T-helper 9 cell (primary cell): ENCODE data around the gene IMP3.

Experiments
- DNase-seq: peaks from one replicate; pipeline ENCODE4 v3.0.0-alpha.2; 2020

Gene IMP3

DNA sequence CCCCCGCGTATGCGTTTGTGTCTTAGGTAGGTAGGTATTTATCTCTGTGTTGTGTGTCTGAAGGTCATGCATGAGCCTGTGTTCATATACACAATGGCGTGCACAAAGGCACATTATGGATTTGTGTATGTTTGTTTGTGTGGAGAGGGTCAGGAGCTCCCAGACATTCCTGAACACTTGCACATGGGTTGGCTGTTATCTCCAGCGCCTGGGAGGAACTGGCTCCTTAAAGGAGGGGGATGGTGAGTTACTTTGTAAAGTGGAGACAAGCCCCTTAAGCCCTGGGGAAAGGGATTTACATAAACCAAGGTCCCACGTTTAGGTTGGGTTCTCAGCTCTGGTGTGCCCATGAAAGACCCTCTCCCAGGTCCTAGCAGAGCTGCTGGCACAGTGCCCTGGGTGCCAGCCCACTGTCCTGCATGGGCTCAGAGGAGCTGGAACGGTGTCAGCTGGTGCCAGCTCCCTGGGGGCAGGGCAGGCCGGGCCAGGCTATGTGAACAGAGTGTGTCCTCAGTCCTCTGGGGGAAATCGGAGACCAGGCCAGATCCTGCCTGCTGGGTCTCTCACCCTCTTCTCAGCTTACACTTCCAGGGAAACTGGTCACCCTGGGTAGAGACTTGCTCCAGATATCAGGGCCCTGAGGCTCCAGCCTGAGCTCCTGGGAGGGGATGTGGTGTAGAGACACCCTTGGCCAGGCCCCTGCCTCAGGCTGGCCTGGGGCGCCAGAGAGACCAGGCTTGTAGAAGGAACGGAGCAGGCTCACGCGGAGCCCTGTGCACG, 32.8 kb upstream of the IMP3 start:
- no peak for DNase-seq

DNA sequence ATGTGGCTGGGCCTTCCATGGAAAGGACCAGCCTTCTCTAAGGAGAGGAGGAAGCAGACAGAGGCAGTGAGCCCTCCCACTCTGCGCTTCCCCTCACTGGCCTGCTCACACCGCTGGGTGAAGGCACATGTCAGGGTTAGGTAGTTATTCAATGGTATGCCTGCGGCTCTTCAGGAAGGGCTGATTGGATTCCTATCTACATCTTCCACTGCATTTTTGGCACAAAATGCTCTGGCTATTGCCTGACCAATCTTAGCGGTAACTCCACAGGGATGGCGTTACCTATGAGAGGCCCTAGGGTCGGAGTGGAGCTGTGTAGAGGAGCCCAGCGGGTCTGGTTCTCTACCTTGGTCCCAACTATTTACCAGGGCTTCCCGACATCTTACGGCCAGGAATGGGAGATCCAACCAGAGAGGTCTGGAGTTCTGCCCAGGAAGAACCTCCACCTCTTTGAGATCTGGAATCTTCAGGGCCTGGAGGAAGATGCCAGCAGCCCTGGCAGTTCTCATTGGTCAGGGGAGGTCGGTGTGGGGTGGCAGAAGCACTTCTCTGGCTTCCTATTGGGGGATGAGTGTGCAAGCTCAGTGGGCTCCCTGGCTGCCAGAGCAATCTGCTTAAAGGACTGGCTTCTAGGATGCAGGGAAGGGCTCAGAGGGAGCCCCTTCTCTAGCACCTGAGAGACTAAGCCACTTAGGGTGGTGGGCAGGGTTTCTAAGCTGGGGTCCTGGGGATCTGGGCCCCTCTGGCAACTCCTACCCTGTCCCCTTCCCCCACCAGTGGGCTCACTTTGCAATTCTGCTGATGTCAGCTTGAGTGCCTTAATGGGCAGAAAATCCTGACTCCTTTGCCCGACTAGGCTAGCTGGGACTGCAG, 31.9 kb upstream of the IMP3 start:
- no peak for DNase-seq

DNA sequence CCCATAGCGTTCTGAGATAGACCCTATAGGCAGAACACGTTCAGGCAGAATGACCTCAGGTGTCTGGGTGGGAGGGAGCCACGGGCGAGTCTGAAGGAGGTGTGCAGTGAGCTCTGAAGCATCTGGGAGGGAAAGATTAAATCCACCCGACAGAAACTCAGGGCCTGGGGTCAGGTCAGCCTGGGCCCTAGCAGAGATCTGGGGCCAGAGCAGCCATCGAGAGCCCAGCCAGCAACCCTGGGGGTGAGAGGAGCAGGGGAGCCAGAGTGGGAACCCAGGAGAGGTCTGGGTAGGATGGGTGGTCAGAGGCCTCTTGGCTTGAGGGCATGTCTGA, 29.8 kb upstream of the IMP3 start:
- no peak for DNase-seq

DNA sequence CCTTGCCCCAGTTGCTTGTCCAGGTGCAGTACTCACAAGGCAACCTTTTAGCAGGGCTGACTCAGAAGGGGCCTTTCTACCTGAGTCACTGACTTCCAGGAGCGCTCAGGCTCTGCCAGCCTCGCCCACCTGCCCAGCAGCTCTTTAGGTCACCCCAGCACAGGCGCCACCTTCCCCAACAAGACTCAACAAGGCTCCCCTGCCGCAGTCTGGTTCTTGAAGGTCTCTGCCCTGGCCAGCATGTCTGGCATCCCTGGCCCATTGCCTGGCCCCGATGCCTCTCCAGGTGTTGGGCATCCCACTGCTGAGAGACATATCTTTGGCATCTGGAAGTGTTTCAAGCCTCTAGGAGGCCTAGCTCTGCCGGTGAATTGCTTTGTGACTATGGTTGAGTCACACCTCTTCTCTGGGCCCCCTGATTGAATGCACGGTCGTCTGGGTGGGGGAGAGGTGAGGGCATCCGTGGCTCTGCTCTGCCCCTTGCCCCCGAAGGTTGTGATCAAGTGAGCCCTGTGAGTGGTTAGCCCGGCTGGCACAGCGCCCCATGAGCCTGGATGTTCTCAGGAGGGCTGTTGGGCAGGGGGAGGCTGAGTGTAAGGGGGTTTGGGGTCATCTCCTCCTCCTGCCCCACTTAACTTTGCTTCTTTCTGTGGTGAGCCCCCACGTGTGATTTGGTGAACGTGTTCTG, 29.3 kb upstream of the IMP3 start:
- no peak for DNase-seq

DNA sequence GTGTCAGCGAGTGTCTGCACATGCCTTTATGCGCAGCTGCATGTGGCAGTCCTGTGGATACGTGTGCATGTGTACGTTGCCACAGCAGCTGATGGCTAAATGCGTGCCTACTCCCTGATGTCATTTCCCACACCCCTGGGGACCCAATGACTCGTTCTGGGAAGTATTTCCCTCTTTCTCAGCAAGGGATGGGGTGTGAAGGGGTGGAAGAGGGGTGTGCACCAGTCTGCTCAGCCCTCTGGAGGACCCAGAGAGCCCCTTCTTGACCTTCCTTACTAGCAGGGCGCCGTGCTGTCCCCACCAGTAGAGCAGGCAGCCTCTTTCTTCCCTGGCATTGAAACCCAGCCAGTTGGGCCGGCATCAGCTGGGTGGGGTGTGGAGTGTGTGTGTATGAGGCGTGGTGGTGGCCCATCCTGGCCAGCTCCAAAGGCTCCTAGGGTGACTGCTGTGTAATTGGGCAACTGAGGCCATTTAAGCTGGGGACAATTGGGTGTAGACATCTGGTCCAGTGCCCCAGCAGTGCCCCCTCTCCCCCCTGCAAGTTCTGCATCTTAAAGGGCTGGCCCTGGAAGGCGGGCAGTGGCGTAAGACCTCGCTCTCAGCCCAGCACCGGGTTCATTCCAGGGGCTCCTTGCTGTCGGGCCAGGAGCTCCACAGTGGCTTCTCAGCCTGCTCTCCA, 26.9 kb upstream of the IMP3 start:
- no peak for DNase-seq

DNA sequence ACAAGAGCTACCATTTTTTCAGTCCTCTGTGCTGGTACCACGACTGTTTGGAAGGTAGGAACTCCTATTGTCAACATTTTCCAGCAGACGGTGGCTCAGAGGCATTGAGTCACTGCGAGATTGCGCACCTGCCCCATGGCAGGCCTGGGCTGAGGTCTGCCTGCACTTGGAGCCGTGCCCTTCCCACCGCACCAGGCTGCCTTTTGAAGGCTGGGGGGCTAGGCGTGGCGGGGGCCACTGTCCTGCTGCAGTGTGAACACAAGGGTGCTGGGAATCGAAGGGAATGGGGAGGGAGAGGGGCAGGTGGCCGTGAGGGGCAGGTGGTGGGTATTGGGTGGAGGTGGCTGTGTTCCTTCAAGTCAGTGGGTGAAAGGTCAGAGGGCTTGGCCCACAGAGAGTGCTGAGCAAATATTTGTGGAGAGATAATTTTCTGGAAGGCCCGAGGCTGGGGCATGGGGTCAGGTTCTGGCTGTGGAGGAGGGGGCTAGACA, 24.0 kb upstream of the IMP3 start:
- no peak for DNase-seq

DNA sequence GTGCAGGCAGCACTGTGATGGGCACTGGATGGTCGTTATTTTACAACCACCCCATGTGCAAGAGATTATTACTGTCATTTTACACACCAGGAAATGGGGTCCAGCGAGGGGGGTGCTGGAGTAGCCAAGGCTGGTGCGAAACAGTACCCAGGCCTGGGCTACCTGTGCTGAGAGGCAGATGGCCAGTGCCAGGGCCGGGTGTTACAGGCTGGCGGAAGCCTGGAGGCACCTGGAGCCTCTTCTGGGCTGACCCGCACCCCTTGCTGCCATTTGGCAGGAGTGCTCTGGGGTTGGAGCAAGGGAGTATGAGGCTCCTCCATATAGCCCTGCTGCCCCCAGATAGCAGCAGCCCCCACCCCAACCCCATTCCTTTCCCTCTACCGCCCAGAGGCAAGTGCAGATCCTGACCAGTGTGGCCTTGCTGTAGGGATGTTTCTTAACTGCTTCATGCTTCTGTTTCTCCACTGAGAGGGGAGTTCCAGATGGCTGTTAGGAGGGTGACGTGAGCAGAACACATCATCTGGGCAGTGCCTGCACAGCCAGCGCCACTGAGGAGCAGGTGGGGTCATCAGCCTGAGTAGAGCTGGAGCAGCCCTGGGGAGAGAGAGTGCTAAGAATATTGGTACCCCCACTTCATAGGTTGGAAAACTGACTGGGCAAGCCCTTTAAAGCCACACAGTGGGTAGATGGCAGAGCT, 22.9 kb upstream of the IMP3 start:
- DNase-seq = no peak

DNA sequence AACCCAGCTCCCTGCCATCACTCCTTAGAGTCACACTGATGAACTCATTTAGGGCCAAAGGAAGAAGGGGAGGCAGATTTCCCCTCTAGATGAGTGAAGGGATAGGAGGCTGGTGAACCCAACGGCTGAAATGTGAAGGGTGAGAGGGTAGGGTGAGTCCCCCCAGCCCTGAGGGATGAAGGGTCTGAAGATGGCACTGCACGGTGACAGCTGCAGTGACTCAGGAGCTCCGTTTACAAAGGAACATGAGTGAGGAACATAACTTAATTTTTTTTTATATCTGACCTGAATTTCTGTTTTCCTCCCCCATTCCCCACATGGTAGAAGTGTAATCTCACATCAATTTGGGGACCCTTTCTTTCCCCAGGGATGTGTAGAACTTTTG, 21.7 kb upstream of the IMP3 start:
- DNase-seq = no peak

DNA sequence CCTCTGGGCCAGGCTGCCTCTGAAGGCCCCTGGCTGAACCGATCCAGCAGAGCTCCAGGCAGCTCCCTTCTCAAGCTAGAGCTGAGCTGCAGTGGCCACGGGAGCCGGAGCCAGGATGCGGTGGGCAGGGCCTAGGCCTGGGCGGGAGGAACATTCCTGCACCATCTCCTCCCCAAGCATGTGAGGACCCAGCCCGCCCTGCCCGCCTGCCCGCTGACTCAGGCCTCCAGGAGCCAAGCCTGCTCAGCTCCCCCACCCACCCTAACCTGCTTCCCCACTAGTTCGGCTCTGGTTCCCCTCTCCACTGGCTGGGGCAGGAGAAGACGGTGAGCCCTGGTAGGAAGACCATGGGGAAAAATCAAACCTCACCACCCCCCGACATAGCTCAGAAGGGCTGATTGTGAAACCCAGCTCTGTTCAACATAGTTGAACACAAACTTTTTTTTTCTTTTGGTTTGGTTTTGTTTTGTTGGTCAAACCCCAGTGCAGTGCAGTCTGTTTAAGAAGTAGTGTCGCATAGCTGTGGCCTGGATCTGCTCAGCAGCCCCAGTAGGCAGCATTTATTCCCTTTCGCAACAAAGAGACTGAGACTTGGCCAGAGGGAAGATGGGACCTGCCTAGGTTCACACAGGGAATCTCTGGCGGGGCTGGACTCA, 21.2 kb upstream of the IMP3 start:
- DNase-seq = no peak

DNA sequence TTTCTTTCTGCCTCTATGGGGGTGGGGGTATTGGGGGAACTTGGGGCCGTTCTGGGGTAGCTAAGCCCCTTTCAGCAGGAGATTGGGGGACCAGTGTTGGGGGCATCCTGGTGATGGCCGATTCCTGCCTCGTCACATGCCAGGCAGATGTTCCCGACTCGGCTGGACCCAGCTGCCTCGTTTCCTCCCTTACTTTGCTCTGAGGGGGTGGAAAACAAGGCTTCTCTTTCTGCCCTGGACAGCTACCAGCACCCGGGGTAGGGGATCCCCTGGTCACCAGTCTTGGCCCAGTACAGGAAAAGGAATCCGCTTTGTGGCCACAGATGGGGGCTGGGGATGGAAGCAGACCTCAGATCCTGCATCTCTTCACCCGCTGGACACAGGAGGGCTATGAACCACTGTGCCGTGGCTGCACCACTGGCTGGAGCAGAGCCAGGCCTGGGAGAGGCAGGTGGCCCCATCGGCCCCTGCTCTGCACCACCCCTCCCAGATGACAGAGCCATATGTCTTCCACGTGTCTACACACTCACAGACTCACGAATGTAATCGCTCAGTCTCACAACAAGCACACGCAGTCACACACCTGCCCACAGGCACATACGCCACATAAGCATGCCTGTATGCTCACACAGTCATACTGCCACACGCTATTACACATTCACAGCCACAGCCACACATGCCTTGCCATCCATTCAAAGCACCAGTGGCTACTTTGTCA, 20.1 kb upstream of the IMP3 start:
- DNase-seq = no peak

DNA sequence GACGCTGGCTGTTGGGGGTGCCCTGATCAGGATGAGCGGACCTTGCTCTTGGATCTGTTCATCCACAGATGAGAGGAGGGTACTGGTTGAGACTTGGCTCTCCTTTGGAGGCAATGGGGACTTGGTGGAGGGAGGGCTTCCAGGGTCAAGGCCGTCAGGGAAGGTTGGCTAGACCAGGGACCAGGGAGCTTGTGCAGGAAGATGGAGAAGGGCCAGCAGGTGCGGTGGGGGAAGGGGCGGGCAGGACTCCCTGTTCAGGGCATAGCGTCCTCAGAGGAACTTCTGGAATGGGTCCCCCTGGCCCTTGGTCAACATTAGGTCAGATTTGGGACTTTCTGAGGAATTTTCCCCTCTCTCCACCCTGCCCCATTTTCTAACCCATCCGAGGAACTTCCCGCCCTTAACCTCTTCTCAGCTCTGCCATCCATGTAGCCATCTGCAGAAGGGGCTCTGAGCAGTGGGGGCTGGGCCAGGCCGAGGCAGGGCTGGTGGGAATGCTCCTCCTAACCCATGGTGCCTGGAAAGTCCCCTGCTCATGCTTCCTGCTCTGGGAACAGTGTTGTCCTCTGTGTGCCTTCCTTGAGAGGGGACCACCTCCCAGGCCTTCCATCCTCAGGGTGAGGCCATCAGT, 19.2 kb upstream of the IMP3 start:
- DNase-seq = no peak

DNA sequence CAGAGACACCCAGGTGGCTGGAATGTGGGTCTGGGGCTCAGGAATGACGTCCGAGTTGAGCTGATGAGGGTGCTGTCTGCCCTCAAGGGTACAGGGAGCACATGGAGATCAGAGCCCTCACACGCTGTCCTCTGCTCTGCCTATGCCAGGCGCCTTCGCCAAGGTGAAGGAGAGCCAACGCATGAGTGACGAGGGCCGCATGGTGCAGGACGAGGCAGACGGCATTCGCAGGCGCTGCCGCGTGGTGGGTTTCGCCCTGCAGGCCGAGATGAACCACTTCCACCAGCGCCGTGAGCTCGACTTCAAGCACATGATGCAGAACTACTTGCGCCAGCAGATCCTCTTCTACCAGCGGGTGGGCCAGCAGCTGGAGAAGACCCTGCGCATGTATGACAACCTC, 16.8 kb upstream of the IMP3 start:
- DNase-seq = no peak

DNA sequence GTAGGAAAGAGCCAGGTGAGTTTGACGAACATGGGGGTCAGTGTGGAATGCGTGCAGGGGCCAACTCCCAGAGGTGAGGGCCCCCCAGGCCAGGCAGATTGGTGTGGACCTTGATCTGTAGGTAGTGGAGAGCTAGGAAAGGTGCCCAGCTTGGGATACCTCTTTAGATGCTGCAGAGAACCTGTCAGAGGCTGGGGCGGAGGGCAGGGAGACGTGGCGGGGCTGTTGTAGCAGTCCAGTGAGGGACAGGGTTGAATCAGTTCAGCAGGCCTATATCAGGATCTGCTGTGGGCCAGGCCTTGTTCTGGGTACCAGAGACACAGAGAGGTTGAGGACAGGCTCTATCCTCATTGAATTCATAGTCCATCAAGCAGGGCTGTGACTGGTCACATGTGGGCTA, 16.3 kb upstream of the IMP3 start:
- DNase-seq = no peak

DNA sequence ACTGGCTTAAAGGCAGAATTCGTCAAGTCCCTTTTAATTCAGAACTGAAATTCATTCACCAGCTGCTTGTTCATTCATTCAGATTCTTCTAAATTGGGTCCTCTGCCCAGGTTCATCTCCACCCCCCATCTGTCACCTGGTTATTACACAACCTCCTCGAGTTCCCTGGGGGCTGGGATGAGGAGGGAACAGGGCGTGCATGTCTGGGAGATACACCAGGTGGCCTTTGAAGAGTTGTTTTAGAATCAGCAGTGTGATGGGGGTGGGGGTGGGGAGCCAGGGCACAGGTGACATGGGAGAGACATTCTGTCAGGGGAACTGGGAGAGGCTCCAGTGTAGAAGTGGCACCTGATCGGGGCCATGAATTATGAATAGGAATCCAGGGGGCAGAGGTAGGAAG, 15.9 kb upstream of the IMP3 start:
- DNase-seq = no peak

DNA sequence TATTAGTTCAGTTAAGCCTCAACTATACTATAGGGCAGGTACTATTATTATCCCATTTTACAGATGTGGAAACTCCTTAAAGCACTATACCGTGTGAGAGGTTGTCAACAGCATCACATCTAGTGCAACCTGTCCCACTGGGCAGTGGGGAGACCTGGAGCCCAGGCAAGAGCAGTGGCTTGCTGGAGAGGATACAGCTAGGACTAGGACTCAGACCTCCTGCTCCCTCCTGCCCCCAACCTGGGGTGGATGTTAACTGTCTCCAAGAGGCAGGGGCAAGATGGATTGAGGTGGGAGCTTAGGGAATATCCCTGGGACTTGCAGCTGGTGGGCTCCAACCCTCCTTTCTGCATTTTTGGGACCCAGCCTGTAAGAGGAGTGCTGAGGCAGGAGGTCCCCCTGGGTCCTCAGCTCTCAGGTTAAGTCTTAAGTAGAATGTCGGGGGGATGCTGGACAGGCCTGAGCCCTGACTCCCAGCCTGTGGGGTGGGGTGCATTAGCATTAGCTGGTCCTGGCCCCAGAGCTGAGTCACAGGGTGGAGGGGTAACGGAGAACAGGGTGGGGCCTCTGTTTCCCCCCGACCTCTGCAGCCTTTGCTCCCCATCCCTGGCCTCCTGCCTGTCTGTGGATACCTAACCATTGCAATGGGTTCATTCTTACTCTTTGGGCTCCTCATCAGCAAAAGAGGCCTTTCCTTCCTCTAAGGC, 14.3 kb upstream of the IMP3 start:
- no peak for DNase-seq

DNA sequence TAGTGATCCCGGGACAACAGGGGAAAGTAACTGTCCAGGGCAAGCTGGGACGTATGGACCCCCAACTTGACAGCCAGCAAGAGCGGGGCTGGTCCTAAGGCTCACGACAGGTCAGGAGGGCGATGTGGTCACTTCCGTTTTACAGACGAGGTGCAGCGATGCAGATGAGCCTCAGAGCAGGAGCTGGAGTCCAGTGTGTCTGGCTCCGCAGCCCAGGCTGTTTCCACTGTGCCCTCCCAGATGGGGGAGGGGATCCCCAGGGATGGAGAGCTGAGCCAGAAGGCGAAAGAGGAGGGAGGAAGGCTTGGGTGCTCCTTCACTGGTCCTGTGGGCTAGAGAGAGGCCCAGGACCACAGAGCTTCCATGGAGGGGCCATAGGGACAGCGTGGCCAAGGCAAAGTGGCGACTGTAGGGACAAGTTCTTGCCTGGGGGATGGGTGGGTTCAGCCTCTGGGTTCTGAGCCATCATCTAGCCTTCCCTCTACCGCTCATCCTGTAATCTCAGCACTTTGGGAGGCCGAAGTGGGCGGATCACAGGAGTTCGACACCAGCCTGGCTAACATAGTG, 13.4 kb upstream of the IMP3 start:
- DNase-seq = no peak

DNA sequence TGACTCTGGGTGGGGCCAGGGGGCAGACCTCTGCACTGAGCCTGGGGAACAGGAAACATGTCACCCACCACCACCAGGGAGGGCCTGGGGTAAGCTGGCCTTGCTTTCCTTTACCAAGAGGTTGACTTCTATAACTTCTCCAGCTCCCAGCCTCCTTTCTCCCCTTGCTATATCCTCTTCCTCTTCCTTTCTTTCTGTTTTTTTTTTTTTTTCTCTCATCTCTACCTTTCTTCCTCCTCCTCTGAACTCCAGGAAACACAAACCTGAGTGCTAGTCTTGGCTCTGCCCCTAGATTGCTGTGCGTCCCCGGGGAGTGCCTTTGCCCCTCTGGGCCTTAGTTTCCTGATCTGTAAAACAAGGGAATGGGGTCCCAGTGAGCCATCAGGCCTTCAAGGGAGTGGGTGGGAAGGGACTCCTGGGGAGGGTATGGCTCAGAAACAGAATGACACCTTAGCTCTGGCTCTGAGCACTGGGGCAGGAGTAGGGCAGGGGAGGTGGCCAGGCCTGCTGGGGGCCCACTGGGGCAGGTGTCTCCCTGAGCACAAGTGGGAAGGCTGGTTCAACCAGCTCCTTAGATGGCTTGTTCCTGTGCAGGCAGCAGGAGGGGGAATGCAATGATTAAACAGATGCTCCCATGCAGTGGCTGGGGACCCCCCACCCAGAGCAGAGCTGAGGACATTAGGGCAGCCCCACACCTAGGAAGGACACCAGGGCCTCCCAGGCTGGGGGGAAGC, 12.0 kb upstream of the IMP3 start:
- no peak for DNase-seq

DNA sequence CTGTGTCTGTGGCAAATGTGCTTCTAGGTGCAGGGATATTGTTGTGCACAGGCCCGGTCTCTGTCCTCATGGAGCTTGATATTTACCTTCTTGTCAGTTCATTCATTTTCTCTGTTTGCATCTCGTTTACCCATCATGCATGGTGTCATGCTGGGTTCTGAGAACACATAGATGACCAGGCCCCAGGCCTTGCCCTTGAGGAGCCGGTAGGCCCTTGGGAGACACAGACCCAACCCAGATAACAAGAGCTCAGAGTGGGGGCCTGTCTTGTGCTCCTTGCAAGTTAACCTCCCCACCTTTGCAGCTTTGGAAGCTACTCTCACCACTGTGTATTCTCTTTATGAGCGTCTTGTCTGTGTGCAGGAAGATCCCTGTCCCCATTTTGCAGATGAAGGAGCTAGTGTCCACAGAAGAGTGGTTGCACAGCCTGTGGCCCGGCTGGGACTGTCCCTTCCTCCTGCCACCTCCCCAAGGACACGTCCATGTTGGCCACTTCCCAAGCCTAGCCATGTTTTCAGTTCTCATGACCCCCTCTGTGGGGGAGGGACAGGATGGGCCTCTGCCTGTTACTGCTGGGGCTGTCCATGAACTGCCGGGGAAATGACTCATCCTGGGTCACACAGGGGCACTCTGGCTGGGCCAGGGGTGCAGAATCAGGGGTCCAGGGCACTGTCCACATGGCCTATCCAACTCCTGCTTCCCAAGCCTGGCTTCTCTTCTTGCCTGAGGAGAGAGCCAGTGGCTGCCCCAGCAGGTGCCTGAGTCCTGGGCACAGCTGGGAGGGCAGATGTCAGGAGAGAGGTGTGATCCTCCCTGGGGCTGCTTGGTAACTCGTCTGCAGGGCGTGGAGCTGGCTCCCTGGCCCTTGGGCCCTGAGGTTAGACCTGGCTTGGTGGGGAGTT, 11.1 kb upstream of the IMP3 start:
- DNase-seq = no peak
